ENCODE data around the gene DLG4. TPM values are rescaled to one million over a fixed set of nuclear protein-coding genes. Genes with fewer than 3 reads are reported as not detected.

Gene DLG4
- total and polyA plus RNA-seq, 9 donors = 11.0 to 67.7 (median 28.3) TPM

DNA sequence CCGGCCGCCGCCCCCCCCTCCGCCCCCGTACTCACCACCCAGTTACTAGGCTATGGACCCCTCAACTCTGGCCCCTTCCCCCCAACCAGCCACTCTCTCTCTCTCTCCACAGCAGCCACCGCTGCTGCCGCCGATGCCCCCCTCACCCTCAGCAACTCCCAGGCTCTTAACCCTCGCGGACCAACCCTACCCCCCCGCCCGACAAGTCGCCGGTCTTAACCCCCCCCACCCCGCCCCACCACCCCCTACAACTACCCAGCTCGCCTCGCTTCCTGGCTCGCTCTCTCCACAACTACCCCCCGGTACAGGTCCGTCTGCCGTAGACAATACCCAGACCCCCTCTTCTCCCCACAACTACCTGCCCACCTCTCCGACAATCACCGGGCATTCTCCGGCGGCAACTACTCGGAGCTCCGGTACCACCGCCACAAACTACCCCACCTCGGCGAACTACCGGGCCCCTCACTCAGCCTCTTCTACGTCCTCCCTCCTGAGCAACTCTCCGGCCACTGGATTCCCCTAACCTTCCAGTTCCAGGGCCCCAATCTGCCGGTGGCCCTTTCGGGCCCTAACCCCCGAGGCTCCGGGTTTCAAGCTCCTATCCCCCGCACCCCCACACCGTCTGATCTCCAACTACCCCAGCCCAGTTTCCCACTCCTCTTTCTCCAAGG, 18.9 kb upstream of the DLG4 start:
- Histone ChIP-seq H3K4me1 (ENCODE audit: insufficient read depth) (peaks cover 7% of the 10 kb centered on the region), H3K27me3 (no peaks in the 10 kb centered on the region)
- peak; percentile 55 to 75 (median 69) for DNase-seq

DNA sequence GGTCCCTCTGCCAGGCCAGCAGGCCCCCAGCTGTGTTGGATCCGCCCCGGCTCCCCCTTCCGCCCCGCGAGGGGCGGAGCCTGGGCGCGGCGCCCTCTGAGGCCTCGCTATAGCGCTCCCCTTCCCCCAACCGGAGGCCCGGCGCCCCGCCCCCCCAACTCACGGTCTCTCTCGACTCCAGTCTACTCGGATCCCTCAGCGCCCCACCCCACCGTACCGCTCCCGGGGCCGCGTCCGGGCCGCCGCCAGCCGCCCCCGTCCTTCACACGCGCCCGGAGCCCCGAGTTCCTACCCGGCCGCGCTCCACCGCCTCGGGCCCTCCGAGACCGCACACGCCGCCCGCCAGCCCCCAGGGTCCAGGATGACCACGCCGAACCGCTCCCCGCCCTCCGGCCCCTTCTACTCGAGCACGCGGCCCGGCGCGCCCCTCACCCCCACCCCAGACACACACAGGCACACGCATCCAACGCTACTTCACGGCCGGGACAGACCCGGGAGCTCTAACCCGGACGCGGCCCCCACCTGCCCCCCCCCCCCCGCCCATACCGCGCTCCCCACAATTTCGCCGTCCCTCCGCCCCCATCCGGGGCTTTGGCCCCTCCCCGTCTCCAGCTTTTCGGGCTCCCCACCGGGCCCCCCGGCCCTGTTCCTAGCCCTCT, 18.3 kb upstream of the DLG4 start:
- DNase-seq = peak; percentile 85 to 92 (median 90)
- Histone ChIP-seq H3K36me3 (no peaks in the 10 kb centered on the region), H3K9me3 (no peaks in the 10 kb centered on the region), H3K4me3 (peak overlapping the region; percentile 99), H3K4me1 (ENCODE audit: insufficient read depth) (peaks cover 9% of the 10 kb centered on the region), H3K27ac (peak overlapping the region; percentile 82 to 85), H3K27me3 (no peaks in the 10 kb centered on the region)
- 0 to 2% (median 1%) methylated on average over 39 to 72 of the region's 73 CpGs for WGBS, 3 donors
- TF ChIP-seq, protein P1, sequence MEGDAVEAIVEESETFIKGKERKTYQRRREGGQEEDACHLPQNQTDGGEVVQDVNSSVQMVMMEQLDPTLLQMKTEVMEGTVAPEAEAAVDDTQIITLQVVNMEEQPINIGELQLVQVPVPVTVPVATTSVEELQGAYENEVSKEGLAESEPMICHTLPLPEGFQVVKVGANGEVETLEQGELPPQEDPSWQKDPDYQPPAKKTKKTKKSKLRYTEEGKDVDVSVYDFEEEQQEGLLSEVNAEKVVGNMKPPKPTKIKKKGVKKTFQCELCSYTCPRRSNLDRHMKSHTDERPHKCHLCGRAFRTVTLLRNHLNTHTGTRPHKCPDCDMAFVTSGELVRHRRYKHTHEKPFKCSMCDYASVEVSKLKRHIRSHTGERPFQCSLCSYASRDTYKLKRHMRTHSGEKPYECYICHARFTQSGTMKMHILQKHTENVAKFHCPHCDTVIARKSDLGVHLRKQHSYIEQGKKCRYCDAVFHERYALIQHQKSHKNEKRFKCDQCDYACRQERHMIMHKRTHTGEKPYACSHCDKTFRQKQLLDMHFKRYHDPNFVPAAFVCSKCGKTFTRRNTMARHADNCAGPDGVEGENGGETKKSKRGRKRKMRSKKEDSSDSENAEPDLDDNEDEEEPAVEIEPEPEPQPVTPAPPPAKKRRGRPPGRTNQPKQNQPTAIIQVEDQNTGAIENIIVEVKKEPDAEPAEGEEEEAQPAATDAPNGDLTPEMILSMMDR (IDR thresholded peaks at IDR 0.05) = no peak
- TF ChIP-seq EP300 (IDR thresholded peaks at IDR 0.05) (no peak), POLR2A (IDR thresholded peaks at IDR 0.05) (no peak)
- intact Hi-C loops (cut with DNase I) = no loop called here

More for the DNA sequence above, 18.9 kb upstream of the DLG4 start:
- Histone ChIP-seq H3K9me3 (no peaks in the 10 kb centered on the region), H3K36me3 (no peaks in the 10 kb centered on the region), H3K4me3 (peak overlapping the region; percentile 99), H3K27ac (peak overlapping the region; percentile 82 to 85)
- WGBS, 3 donors = 0 to 1% (median 1%) methylated on average over 36 to 39 of the region's 39 CpGs
- TF ChIP-seq, protein P1 (IDR thresholded peaks at IDR 0.05) = no peak
- TF ChIP-seq EP300 (IDR thresholded peaks at IDR 0.05) (no peak), POLR2A (IDR thresholded peaks at IDR 0.05) (no peak)
- intact Hi-C loops (cut with DNase I) = no loop called here

DNA sequence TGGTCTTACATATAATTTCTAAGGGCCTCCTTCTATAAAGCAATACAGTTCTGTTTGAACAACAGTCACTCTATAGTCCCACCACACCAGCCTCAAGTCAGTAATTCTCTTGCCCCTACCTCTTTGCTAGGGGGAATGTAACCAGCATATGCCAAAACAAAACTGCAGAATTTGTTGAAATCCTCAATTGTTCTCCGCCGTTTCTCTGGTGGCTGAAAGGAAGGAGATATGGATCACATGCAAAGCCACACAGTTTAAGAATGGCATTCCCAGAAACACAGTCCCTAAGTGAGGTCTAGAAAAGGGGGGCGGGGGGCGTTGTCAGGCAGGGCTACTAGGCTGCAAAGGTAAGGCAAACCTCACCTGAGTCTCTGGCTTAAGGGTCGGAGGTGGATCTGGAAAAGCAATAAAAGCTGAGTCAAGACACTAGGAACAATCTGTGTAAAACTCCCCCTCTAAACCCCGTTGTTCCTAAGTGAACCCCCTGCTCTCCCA, 17.7 kb upstream of the DLG4 start:
- Histone ChIP-seq H3K27ac (peak overlapping the region; percentile 82 to 85), H3K36me3 (no peaks in the 10 kb centered on the region), H3K4me1 (ENCODE audit: insufficient read depth) (peaks cover 11% of the 10 kb centered on the region), H3K27me3 (no peaks in the 10 kb centered on the region), H3K4me3 (peak overlapping the region; percentile 99), H3K9me3 (no peaks in the 10 kb centered on the region)
- 26 to 27% (median 26%) methylated on average over 6 of the region's 6 CpGs for WGBS, 3 donors
- DNase-seq = peak in 1 of 5 donors; percentile 49
- intact Hi-C loops (cut with DNase I) = no loop called here
- TF ChIP-seq, protein P1 (IDR thresholded peaks at IDR 0.05) = no peak
- TF ChIP-seq EP300 (IDR thresholded peaks at IDR 0.05) (no peak), POLR2A (IDR thresholded peaks at IDR 0.05) (no peak)

- Histone ChIP-seq H3K36me3 (no peaks in the 10 kb centered on the region), H3K27me3 (no peaks in the 10 kb centered on the region), H3K4me1 (ENCODE audit: insufficient read depth) (peaks cover 15% of the 10 kb centered on the region), H3K27ac (no peak overlapping the region), H3K4me3 (no peak overlapping the region), H3K9me3 (no peaks in the 10 kb centered on the region)
- intact Hi-C loops (cut with DNase I) = no loop called here
- TF ChIP-seq POLR2A (IDR thresholded peaks at IDR 0.05) (no peak), EP300 (IDR thresholded peaks at IDR 0.05) (no peak)
- TF ChIP-seq, protein P1 (IDR thresholded peaks at IDR 0.05) = no peak
- DNase-seq = peak in 2 of 5 donors; percentile 28 to 30
- 73 to 85% (median 75%) methylated on average over 6 of the region's 6 CpGs for WGBS, 3 donors
Measured at GRCh38 chr17:7236808-7237207, 17.2 kb upstream of the DLG4 start.

Measured in ovary (tissue), 9 donors.